ENCODE data around the gene GATA2.

DNA sequence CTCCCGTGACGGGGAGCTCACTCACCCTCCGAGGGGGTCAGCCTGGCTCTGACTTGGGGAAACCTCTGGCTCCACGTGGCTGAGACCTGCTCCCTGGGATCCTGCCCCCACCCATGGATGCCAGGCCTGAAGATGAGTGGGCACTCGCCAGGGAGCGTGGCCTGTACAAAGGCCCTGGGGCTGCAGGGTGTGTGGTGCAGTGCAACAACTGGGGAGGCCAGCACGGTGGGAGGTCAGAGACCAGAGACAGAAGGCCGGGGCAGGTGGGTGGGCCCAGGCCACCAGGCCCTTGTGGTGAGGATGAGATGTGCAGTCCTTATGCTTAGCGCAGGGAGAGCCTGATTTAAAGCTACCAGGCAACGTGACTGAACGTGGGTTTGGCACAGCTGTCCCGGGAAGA is 31.3 kb downstream of the GATA2 start:
- TF ChIP-seq, protein P1, sequence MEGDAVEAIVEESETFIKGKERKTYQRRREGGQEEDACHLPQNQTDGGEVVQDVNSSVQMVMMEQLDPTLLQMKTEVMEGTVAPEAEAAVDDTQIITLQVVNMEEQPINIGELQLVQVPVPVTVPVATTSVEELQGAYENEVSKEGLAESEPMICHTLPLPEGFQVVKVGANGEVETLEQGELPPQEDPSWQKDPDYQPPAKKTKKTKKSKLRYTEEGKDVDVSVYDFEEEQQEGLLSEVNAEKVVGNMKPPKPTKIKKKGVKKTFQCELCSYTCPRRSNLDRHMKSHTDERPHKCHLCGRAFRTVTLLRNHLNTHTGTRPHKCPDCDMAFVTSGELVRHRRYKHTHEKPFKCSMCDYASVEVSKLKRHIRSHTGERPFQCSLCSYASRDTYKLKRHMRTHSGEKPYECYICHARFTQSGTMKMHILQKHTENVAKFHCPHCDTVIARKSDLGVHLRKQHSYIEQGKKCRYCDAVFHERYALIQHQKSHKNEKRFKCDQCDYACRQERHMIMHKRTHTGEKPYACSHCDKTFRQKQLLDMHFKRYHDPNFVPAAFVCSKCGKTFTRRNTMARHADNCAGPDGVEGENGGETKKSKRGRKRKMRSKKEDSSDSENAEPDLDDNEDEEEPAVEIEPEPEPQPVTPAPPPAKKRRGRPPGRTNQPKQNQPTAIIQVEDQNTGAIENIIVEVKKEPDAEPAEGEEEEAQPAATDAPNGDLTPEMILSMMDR (IDR thresholded peaks at IDR 0.05) = no peak
- TF ChIP-seq POLR2A (IDR thresholded peaks at IDR 0.05) = no peak

Measured in suprapubic skin (tissue), 3 donors.